Memory B cell (primary cell): ENCODE measurements around the gene METRN.
"Not testable (repeated sequence)": the region's sequence is repeated elsewhere in the genome, so short reads cannot be mapped to it uniquely, and the experiment has no call there.

Source experiments
- ATAC-seq: fragments of 150-1000 bp; cut with Tn5 transposase; 2 replicates; pipeline ENCODE4 v1.10.0; 2021; ENCODE audit warnings: low read depth, mild to moderate bottlenecking, moderate library complexity
- DNase-seq, 2 donors: peaks; one replicate each; pipeline ENCODE4 v3.0.0; 2022; ENCODE audit warnings: low spot score in 2 of 2
- H3K27ac Mint-ChIP-seq: one replicate; pipeline ENCODE4 v1.8.0; 2022; ENCODE audit warnings: mild to moderate bottlenecking, moderate library complexity, mixed read lengths
- H3K27me3 Mint-ChIP-seq: one replicate; pipeline ENCODE4 v1.8.0; 2022; ENCODE audit warnings: mixed read lengths
- H3K36me3 Mint-ChIP-seq: one replicate; pipeline ENCODE4 v1.8.0; 2022; ENCODE audit warnings: mild to moderate bottlenecking, mixed read lengths
- H3K4me1 Mint-ChIP-seq: one replicate; pipeline ENCODE4 v1.8.0; 2022; ENCODE audit warnings: mixed read lengths
- H3K4me3 Mint-ChIP-seq: one replicate; pipeline ENCODE4 v1.8.0; 2022; ENCODE audit warnings: mild to moderate bottlenecking, moderate library complexity, mixed read lengths
- H3K9me3 Mint-ChIP-seq: one replicate; pipeline ENCODE4 v1.8.0; 2022; ENCODE audit warnings: mixed read lengths

METRN gene

GRCh38 chr16:747978-748746 is 33.2 kb downstream of the METRN start:
- DNase-seq (no peak), ATAC-seq (no peak)
- Mint-ChIP-seq H3K4me3 (no peak overlapping the region), H3K27me3 (no peaks in the 10 kb centered on the region), H3K36me3 (no peaks in the 10 kb centered on the region), H3K4me1 (no peaks in the 10 kb centered on the region), H3K9me3 (no peaks in the 10 kb centered on the region), H3K27ac (no peak overlapping the region)

GRCh38 chr16:749010-749409 is 34.1 kb downstream of the METRN start:
- no peak for DNase-seq
- no peaks in the 10 kb centered on the region for H3K27me3 Mint-ChIP-seq
- no peaks in the 10 kb centered on the region for H3K9me3 Mint-ChIP-seq
- no peaks in the 10 kb centered on the region for H3K36me3 Mint-ChIP-seq
- no peak overlapping the region for H3K4me3 Mint-ChIP-seq
- no peaks in the 10 kb centered on the region for H3K4me1 Mint-ChIP-seq
- no peak overlapping the region for H3K27ac Mint-ChIP-seq
- no peak for ATAC-seq

- no peak overlapping the region for H3K4me3 Mint-ChIP-seq
- H3K9me3 Mint-ChIP-seq, result no peaks in the 10 kb centered on the region
- H3K27me3 Mint-ChIP-seq, result no peaks in the 10 kb centered on the region
- H3K4me1 Mint-ChIP-seq, result peaks cover 2% of the 10 kb centered on the region
- no peak for ATAC-seq
- H3K36me3 Mint-ChIP-seq, result no peaks in the 10 kb centered on the region
- no peak for DNase-seq
- H3K27ac Mint-ChIP-seq, result no peak overlapping the region
Observed at GRCh38 chr16:750485-750884, 35.6 kb downstream of the METRN start.

- Mint-ChIP-seq H3K27me3 (peaks cover under 1% of the 10 kb centered on the region), H3K36me3 (peaks cover under 1% of the 10 kb centered on the region), H3K9me3 (no peaks in the 10 kb centered on the region), H3K4me1 (peaks cover 2% of the 10 kb centered on the region), H3K4me3 (no peak overlapping the region), H3K27ac (no peak overlapping the region)
- ATAC-seq (no peak), DNase-seq (no peak)
Observed at GRCh38 chr16:751152-752006, 36.5 kb downstream of the METRN start.

GRCh38 chr16:752007-752312 is 37.0 kb downstream of the METRN start:
- peaks cover 2% of the 10 kb centered on the region for H3K9me3 Mint-ChIP-seq
- peaks cover 3% of the 10 kb centered on the region for H3K27me3 Mint-ChIP-seq
- peaks cover 2% of the 10 kb centered on the region for H3K4me1 Mint-ChIP-seq
- no peak overlapping the region for H3K4me3 Mint-ChIP-seq
- no peak for DNase-seq
- no peak overlapping the region for H3K27ac Mint-ChIP-seq
- ATAC-seq, result no peak
- H3K36me3 Mint-ChIP-seq, result peaks cover 2% of the 10 kb centered on the region

- not testable (repeated sequence) for DNase-seq, ATAC-seq, H3K36me3 Mint-ChIP-seq, H3K9me3 Mint-ChIP-seq, H3K27me3 Mint-ChIP-seq, H3K27ac Mint-ChIP-seq, H3K4me1 Mint-ChIP-seq, H3K4me3 Mint-ChIP-seq
Observed at GRCh38 chr16:754121-754607, 39.2 kb downstream of the METRN start.

GRCh38 chr16:754656-755055 is 39.7 kb downstream of the METRN start:
- Mint-ChIP-seq H3K9me3 (peaks cover 2% of the 10 kb centered on the region), H3K4me1 (peaks cover 2% of the 10 kb centered on the region), H3K36me3 (peaks cover 2% of the 10 kb centered on the region), H3K27ac (no peak overlapping the region), H3K4me3 (no peak overlapping the region), H3K27me3 (peaks cover 8% of the 10 kb centered on the region)
- peak; percentile 91 for ATAC-seq
- no peak for DNase-seq

GRCh38 chr16:756428-756827 is 41.5 kb downstream of the METRN start:
- ATAC-seq, result no peak
- no peak overlapping the region for H3K4me3 Mint-ChIP-seq

GRCh38 chr16:759110-759910 is 44.4 kb downstream of the METRN start:
- no peak overlapping the region for H3K27ac Mint-ChIP-seq
- ATAC-seq (no peak), DNase-seq (no peak)
- peaks cover 2% of the 10 kb centered on the region for H3K36me3 Mint-ChIP-seq
- H3K27me3 Mint-ChIP-seq, result peaks cover 16% of the 10 kb centered on the region
- peaks cover 2% of the 10 kb centered on the region for H3K4me1 Mint-ChIP-seq
- H3K9me3 Mint-ChIP-seq, result peaks cover 2% of the 10 kb centered on the region
- no peak overlapping the region for H3K4me3 Mint-ChIP-seq

More at GRCh38 chr16:756428-756827, 41.5 kb downstream of the METRN start:
- peaks cover 2% of the 10 kb centered on the region for H3K9me3 Mint-ChIP-seq
- no peak overlapping the region for H3K27ac Mint-ChIP-seq
- H3K4me1 Mint-ChIP-seq, result peaks cover 2% of the 10 kb centered on the region
- peaks cover 2% of the 10 kb centered on the region for H3K36me3 Mint-ChIP-seq
- H3K27me3 Mint-ChIP-seq, result peaks cover 10% of the 10 kb centered on the region
- DNase-seq, result no peak

GRCh38 chr16:760065-760464 is 45.1 kb downstream of the METRN start:
- H3K4me1 Mint-ChIP-seq, result no peaks in the 10 kb centered on the region
- H3K36me3 Mint-ChIP-seq, result peaks cover 2% of the 10 kb centered on the region
- H3K27ac Mint-ChIP-seq, result no peak overlapping the region
- DNase-seq, result no peak
- peaks cover 16% of the 10 kb centered on the region for H3K27me3 Mint-ChIP-seq
- ATAC-seq, result no peak
- peaks cover 2% of the 10 kb centered on the region for H3K9me3 Mint-ChIP-seq
- no peak overlapping the region for H3K4me3 Mint-ChIP-seq

GRCh38 chr16:760545-761343 is 45.8 kb downstream of the METRN start, which contains the start of gene MSLN:
Gene MSLN, plus strand, starts transcription at chr16:760734. Its CDS starts 1,947 bp downstream, at chr16:762681.
- Mint-ChIP-seq H3K4me3 (no peak within 1 kb of the TSS), H3K9me3 (peaks cover 2% of the 10 kb centered on the region), H3K27ac (no peak within 1 kb of the TSS), H3K27me3 (peaks cover 16% of the 10 kb centered on the region), H3K4me1 (no peaks in the 10 kb centered on the region), H3K36me3 (peaks cover 2% of the 10 kb centered on the region)
- no peak for ATAC-seq
- no peak for DNase-seq

- H3K36me3 Mint-ChIP-seq, result no peaks in the 10 kb centered on the region
- ATAC-seq (no peak), DNase-seq (no peak)
- no peak overlapping the region for H3K27ac Mint-ChIP-seq
- H3K27me3 Mint-ChIP-seq, result peaks cover 13% of the 10 kb centered on the region
- H3K4me1 Mint-ChIP-seq, result no peaks in the 10 kb centered on the region
- no peak overlapping the region for H3K4me3 Mint-ChIP-seq
- H3K9me3 Mint-ChIP-seq, result no peaks in the 10 kb centered on the region
Observed at GRCh38 chr16:761625-762513, 47.0 kb downstream of the METRN start.
